Measurements from ENCODE around the gene METRN. TPM values are rescaled to one million over a fixed set of nuclear protein-coding genes. Genes with fewer than 3 reads are reported as not detected.

The METRN gene
- total RNA-seq, 1 donor from 2014 or later = 116 TPM

- H3K27me3 ChIP-seq (ENCODE audit: control insufficient read depth, insufficient read depth, low read length) = peaks cover 21% of the 10 kb centered on the region
Observed at GRCh38 chr16:673399-673991, 41.4 kb upstream of the METRN start.

GRCh38 chr16:674214-674881 is 40.6 kb upstream of the METRN start:
- Histone ChIP-seq H3K36me3 (ENCODE audit: control insufficient read depth, insufficient read depth, low read length) (no peaks in the 10 kb centered on the region), H3K27me3 (ENCODE audit: control insufficient read depth, insufficient read depth, low read length) (peaks cover 21% of the 10 kb centered on the region), H3K4me3 (ENCODE audit: low read depth, low read length) (no peak overlapping the region)
- TF ChIP-seq CTCF (IDR thresholded peaks at IDR 0.05; ENCODE audit: insufficient read depth, low read length, poor library complexity, severe bottlenecking) = no peak
- DNase-seq (ENCODE audit: low read depth) = no peak

More at GRCh38 chr16:673399-673991, 41.4 kb upstream of the METRN start:
- Histone ChIP-seq H3K4me3 (ENCODE audit: low read depth, low read length) (no peak overlapping the region), H3K36me3 (ENCODE audit: control insufficient read depth, insufficient read depth, low read length) (no peaks in the 10 kb centered on the region)
- no peak for DNase-seq (ENCODE audit: low read depth)
- no peak for TF ChIP-seq CTCF (IDR thresholded peaks at IDR 0.05; ENCODE audit: insufficient read depth, low read length, poor library complexity, severe bottlenecking)

- H3K4me3 ChIP-seq (ENCODE audit: low read depth, low read length) = peak within 1 kb of the TSS; percentile 28
- TF ChIP-seq CTCF (IDR thresholded peaks at IDR 0.05; ENCODE audit: insufficient read depth, low read length, poor library complexity, severe bottlenecking) = no peak
- peaks cover 21% of the 10 kb centered on the region for H3K27me3 ChIP-seq (ENCODE audit: control insufficient read depth, insufficient read depth, low read length)
- H3K36me3 ChIP-seq (ENCODE audit: control insufficient read depth, insufficient read depth, low read length) = no peaks in the 10 kb centered on the region
- no peak for DNase-seq (ENCODE audit: low read depth)
Observed at GRCh38 chr16:674968-675883, 39.7 kb upstream of the METRN start, which contains the start of gene RHBDL1. Gene RHBDL1, plus strand, starts transcription at chr16:675671. Its CDS starts 120 bp downstream, at chr16:675791.

DNA sequence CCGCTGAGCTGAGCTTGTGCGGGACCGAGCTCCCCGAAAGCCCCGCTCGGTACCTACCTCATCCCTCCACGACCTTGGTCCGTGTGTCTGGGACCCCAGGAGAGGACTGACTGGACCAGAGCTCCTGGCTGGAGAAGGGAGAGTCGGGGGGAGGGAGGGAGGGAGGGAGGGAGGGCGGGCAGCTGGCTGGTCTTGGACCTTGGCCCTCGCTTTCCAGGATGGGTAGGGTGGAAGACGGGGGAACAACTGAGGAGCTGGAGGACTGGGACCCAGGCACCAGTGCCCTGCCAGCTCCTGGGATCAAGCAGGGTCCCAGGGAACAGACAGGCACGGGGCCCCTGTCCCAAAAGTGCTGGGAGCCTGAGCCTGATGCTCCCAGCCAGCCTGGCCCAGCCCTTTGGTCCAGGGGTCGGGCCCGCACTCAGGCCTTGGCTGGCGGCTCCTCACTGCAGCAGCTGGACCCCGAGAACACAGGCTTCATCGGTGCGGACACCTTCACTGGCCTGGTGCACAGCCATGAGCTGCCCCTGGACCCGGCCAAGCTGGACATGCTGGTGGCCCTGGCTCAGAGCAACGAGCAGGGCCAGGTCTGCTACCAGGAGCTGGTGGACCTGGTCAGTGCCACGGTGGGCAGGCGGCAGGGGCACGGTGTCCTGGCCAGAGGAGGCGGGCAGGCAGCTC is 38.9 kb upstream of the METRN start:
- TF ChIP-seq CTCF (IDR thresholded peaks at IDR 0.05; ENCODE audit: insufficient read depth, low read length, poor library complexity, severe bottlenecking) = no peak
- H3K4me3 ChIP-seq (ENCODE audit: low read depth, low read length) = peak overlapping the region; percentile 22
- H3K27me3 ChIP-seq (ENCODE audit: control insufficient read depth, insufficient read depth, low read length) = peaks cover 21% of the 10 kb centered on the region
- H3K36me3 ChIP-seq (ENCODE audit: control insufficient read depth, insufficient read depth, low read length) = no peaks in the 10 kb centered on the region
- DNase-seq (ENCODE audit: low read depth) = no peak

DNA sequence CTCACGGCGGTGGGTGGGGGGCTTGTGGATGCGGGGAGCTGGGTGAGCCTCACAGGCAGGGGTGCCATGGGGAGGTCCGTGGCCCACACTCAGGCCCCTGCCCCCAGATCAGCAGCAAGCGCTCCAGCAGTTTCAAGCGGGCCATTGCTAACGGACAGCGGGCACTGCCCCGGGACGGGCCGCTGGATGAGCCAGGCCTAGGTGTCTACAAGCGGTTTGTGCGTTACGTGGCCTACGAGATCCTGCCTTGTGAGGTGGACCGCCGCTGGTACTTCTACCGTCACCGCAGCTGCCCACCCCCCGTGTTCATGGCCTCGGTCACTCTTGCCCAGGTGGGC is 38.4 kb upstream of the METRN start:
- Histone ChIP-seq H3K36me3 (ENCODE audit: control insufficient read depth, insufficient read depth, low read length) (no peaks in the 10 kb centered on the region), H3K4me3 (ENCODE audit: low read depth, low read length) (no peak overlapping the region), H3K27me3 (ENCODE audit: control insufficient read depth, insufficient read depth, low read length) (peaks cover 21% of the 10 kb centered on the region)
- no peak for TF ChIP-seq CTCF (IDR thresholded peaks at IDR 0.05; ENCODE audit: insufficient read depth, low read length, poor library complexity, severe bottlenecking)
- DNase-seq (ENCODE audit: low read depth) = no peak
